T-helper 1 cell (primary cell): Measurements from ENCODE around the gene ERGIC1.

ENCODE experiments used
- DNase-seq, 5 donors: peaks; one replicate each; pipeline ENCODE4 v3.0.0-alpha.2; 2012 to 2020

ERGIC1 gene

DNA sequence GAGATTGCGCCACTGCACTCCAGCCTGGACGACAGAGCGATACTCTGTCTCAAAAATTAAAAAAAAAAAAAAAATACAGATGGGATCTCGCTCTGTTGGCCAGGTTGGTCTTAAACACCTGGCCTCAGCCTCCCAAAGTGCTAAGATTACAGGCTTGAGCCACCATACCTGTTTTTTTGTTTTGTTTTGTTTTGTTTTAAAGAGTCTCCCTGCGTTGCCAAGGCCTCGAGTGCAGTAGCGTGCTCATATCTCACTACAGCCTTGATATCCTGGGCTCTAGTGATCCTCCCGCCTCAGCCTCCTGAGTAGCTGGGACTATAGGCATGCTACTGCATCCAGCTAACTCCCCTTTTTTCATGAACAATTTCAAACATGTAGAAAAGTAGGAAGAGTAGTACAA is 156.7 kb downstream of the ERGIC1 start:
- no peak for DNase-seq

DNA sequence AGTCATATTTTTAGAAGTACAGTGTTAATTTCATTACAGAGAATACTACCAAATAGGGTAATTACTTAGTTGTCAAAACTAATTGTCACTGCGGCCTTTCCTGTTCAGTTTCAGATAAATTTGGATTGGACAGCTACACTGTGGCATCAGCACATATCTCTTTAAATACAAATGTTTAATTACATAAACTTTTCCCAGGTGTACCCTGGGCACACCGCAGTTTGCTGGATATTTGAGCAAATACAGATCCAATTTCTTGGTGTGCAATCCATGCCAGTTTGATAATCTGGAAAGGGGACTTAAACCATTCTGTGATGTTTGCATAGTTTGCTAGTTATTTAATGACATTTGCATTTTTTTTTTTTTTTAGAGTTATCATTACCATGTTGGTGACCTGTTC is 160.4 kb downstream of the ERGIC1 start:
- no peak for DNase-seq

DNA sequence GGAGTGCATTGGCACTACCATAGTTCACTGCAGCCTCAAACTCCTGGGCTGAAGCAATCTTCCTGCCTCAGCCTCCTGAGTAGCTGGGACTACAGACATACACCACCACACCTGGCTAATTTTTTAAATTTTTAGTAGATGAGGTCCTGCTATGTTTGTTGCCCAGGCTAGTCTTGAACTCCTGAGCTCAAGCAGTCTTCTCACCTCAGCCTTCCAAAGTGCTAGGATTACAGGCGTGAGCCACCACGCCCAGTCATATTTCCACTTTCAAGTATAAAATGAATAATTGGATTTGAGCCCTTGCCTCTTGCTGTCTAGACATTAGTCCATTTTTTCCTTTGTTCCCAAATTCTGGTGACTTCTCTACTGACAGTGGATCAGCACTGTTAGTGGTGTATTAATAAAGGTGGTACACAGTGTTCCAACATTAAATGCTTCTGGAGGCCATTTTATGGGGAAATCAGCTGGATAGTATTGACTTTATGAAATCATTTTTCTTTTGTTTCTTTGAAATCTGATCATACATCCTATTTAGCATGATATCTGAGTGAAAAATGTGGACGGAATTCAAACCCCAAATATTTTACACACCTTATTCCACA is 165.4 kb downstream of the ERGIC1 start:
- DNase-seq: no peak

DNA sequence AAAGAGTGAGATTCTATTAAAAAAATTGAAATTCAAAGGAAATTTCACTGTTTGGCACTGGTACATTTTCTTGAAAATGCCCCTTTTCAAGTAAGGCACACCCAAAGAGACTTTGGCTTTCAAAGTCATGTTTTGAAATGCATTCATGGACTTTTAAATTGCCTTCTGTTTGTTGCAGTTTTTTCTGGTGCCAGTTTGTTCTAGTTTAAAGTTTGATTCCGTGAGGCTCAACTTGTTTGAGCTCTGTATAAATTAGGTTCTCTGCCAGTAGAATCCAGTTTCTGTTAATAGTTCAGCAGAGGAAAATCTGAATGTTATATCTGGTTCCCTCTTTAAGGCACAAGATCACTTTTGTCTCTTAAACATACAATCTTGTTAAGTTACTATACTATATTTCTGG is 165.9 kb downstream of the ERGIC1 start:
- DNase-seq: no peak

DNA sequence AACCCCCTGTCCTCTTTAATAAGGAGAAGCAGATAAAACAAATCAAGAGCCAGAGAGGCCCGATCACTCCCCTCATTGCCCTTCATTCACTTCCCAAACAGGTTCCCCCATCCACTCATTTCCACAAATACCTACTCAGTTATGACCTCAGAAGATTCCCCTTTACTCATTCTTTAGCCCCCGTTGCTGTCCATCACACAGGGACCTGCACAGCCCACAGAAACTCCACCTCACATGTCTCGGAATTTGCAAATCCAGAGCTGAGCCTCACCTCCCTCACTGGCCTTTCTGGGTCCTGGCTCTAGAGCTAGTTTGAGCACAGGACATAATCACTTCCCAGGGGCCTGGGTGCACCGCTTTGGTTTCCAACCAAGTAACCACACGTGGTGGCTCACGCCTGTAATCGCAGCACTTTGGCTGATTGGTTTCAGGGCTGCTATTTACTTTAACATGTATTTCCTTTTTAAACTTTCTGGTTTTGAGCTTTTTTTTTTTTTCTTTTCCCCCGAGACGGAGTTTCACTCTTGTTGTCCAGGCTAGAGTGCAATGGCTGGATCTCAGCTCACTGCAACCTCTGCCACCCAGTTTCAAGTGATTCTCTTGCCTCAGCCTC is 167.3 kb downstream of the ERGIC1 start:
- peak in 1 of 5 donors; percentile 6 for DNase-seq
